DOHH2 (cell line): ENCODE results near the gene KLF16.

Experiments used
- EZH2phosphoT487 ChIP-seq: fragments of 200-600 bp; sonication (generic); IDR thresholded peaks from 2 replicates; pipeline ENCODE4 v1.6.1; 2017; ENCODE audit warnings: borderline replicate concordance, mild to moderate bottlenecking, antibody characterized with exemption, low read length, moderate library complexity, mixed read lengths
- TF ChIP-seq, protein P1 (sequence below): fragments of 200-600 bp; sonication (generic); IDR thresholded peaks from one replicate; pipeline ENCODE4 v1.5.1; 2014; ENCODE audit warnings: antibody characterized with exemption, mild to moderate bottlenecking, low read depth, low read length; ENCODE audit not compliant: poor library complexity, severe bottlenecking

DNA sequence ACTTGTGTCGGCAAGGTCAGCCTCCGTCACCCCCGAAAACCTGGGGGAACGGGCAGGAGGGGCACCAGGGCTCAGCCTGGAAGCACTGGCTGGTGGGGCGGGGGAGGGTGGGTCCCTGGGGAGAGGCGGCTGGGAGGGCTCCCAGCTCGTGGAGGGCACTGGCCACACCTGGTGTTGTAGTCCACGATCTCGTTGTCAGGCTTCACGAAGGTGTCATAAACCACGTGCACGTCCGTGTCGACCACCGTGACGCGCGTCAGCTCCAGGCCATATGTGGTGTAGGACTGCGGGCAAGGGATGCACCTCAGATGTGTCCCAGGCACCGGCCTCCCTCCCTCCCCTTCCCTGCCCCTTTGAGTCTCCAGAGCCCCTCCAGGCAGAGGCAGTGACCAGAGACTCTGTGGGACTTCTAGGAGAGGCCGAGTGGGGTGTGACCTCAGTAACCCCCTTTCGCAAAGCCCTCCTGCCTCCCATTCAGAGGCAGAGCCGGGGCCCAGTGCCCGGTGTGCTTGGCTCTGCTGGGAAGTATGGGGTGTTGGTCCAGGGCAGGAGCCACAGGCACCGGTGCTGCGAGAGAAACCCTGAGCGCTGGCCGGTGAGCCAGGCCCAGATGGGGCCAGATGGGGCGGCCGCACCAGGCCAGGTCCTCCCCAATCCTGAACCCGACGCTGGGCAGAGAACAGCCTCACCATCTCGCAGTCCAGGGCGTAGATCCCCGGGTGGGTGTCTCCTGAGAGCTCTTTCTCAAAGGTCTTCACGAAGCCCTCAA is 46.7 kb downstream of the KLF16 start:
- TF ChIP-seq, protein P1, sequence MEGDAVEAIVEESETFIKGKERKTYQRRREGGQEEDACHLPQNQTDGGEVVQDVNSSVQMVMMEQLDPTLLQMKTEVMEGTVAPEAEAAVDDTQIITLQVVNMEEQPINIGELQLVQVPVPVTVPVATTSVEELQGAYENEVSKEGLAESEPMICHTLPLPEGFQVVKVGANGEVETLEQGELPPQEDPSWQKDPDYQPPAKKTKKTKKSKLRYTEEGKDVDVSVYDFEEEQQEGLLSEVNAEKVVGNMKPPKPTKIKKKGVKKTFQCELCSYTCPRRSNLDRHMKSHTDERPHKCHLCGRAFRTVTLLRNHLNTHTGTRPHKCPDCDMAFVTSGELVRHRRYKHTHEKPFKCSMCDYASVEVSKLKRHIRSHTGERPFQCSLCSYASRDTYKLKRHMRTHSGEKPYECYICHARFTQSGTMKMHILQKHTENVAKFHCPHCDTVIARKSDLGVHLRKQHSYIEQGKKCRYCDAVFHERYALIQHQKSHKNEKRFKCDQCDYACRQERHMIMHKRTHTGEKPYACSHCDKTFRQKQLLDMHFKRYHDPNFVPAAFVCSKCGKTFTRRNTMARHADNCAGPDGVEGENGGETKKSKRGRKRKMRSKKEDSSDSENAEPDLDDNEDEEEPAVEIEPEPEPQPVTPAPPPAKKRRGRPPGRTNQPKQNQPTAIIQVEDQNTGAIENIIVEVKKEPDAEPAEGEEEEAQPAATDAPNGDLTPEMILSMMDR: no peak
- TF ChIP-seq EZH2phosphoT487: no peak
